Hepatocyte (in vitro differentiated cells): ENCODE data around the gene FOSL1. TPM values are rescaled to one million over a fixed set of nuclear protein-coding genes. Genes with fewer than 3 reads are reported as not detected.

Experiments
- DNase-seq: peaks from one replicate; pipeline ENCODE4 v3.0.0-alpha.2; 2016; ENCODE audit warnings: low spot score
- H2AFZ ChIP-seq: fragments of 200-600 bp; sonication (generic); 2 replicates; pipeline ENCODE4 v1.6.0; 2016; ENCODE audit warnings: antibody characterized with exemption, mild to moderate bottlenecking
- H3K27ac ChIP-seq: fragments of 200-600 bp; sonication (generic); 2 replicates; pipeline ENCODE4 v1.5.1; 2016; ENCODE audit warnings: mild to moderate bottlenecking
- H3K27me3 ChIP-seq: fragments of 200-600 bp; sonication (generic); 2 replicates; pipeline ENCODE4 v1.6.1; 2016
- H3K36me3 ChIP-seq: fragments of 200-600 bp; sonication (generic); replicated peaks from 2 replicates; pipeline ENCODE4 v1.5.1; 2016; ENCODE audit warnings: low read depth; ENCODE audit not compliant: insufficient read depth
- H3K4me1 ChIP-seq: fragments of 200-600 bp; sonication (generic); 2 replicates; pipeline ENCODE4 v1.5.1; 2016; ENCODE audit warnings: mild to moderate bottlenecking, moderate library complexity; ENCODE audit not compliant: insufficient read depth
- H3K4me2 ChIP-seq: fragments of 200-600 bp; sonication (generic); 2 replicates; pipeline ENCODE4 v1.6.0; 2016
- H3K4me3 ChIP-seq: fragments of 200-600 bp; sonication (generic); 2 replicates; pipeline ENCODE4 v1.5.1; 2016; ENCODE audit warnings: mild to moderate bottlenecking
- H3K79me2 ChIP-seq: fragments of 200-600 bp; sonication (generic); 2 replicates; pipeline ENCODE4 v1.6.0; 2017; ENCODE audit warnings: mild to moderate bottlenecking
- H3K9me2 ChIP-seq: fragments of 200-600 bp; sonication (generic); replicated peaks from 2 replicates; pipeline ENCODE4 v1.6.0; 2017; ENCODE audit warnings: mild to moderate bottlenecking; ENCODE audit not compliant: insufficient read depth
- H3K9me3 ChIP-seq: fragments of 200-600 bp; sonication (generic); 2 replicates; pipeline ENCODE4 v1.5.1; 2016; ENCODE audit warnings: low read depth, mild to moderate bottlenecking
- H4K20me1 ChIP-seq: fragments of 200-600 bp; sonication (generic); 2 replicates; pipeline ENCODE4 v1.6.0; 2016; ENCODE audit warnings: mild to moderate bottlenecking; ENCODE audit not compliant: insufficient read depth, poor library complexity, severe bottlenecking
- EZH2 ChIP-seq: fragments of 200-600 bp; sonication (generic); IDR thresholded peaks from 2 replicates; pipeline ENCODE4 v1.6.1; 2016; ENCODE audit warnings: antibody characterized with exemption, mild to moderate bottlenecking, borderline replicate concordance
- EZH2phosphoT487 ChIP-seq: fragments of 200-600 bp; sonication (generic); IDR thresholded peaks from one replicate; pipeline ENCODE4 v1.6.1; 2018; ENCODE audit warnings: antibody characterized with exemption, mild to moderate bottlenecking, low read depth, moderate library complexity; ENCODE audit not compliant: unreplicated experiment, severe bottlenecking
- WGBS: methylation state at CpG from one replicate; pipeline ENCODE4 v1.1.6; 2016; ENCODE audit warnings: low lambda C conversion rate; ENCODE audit errors: missing lambda C conversion rate; 5-methylcytosine and 5-hydroxymethylcytosine counted together
- polyA plus RNA-seq: library from polyadenylated mRNA; unstranded; fragments of >200 nt; fragmentation: Nextera tagmentation; extraction: Ambion mirVana; gene quantifications from 2 replicates; pipeline ENCODE4 v1.2.1, GENCODE V29; 2016
- total RNA-seq: library from RNA; depleted of rRNA; stranded (reverse); fragments of >200 nt; gene quantifications from 2 replicates; pipeline ENCODE4 v1.2.3, GENCODE V29; 2014
- TF ChIP-seq, protein P1 (sequence below): fragments of 200-600 bp; sonication (generic); IDR thresholded peaks from 2 replicates; pipeline ENCODE4 v1.5.1; 2016; ENCODE audit warnings: antibody characterized with exemption, mild to moderate bottlenecking; ENCODE audit not compliant: poor library complexity

The FOSL1 gene
- total and polyA plus RNA-seq, 2 experiments from 2014 or later = 4.5 to 16.5 TPM

DNA sequence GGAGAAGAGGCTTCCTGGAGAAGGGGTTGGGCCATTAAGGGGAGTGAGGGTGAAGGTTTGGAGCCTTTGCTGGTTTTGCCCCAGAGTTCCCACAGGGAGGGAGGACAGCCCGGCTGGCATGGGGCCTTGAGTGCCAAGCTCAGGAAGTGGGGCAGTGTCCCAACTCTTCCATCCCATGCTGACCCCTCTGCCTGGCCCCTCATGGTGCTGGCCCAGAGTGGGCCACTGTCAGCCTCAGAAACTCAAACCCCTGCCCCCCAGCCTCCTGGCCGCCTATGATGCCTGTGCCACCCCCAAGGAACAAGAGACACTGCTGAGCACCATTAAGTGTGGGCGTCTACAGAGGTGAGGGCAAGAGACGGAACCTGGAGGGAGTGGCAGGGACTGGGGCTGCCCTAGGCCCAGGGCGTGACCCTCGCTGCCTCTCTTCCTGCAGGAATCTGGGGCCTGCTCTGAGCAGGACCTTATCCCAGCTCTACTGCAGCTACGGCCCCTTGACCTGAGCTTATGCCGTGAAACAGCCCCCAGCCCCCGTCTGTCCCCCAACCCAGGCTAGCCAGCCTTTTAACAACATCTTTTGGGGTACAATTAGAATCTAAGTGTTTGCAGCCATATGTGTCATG lies 34.5 kb downstream of the FOSL1 start:
- H3K4me3 ChIP-seq = no peak overlapping the region
- H3K4me2 ChIP-seq = no peak overlapping the region
- peaks cover 9% of the 10 kb centered on the region for H3K4me1 ChIP-seq
- no peak overlapping the region for H3K27ac ChIP-seq
- no peak for DNase-seq
- no peaks in the 10 kb centered on the region for H4K20me1 ChIP-seq
- TF ChIP-seq EZH2 = no peak
- TF ChIP-seq, protein P1, sequence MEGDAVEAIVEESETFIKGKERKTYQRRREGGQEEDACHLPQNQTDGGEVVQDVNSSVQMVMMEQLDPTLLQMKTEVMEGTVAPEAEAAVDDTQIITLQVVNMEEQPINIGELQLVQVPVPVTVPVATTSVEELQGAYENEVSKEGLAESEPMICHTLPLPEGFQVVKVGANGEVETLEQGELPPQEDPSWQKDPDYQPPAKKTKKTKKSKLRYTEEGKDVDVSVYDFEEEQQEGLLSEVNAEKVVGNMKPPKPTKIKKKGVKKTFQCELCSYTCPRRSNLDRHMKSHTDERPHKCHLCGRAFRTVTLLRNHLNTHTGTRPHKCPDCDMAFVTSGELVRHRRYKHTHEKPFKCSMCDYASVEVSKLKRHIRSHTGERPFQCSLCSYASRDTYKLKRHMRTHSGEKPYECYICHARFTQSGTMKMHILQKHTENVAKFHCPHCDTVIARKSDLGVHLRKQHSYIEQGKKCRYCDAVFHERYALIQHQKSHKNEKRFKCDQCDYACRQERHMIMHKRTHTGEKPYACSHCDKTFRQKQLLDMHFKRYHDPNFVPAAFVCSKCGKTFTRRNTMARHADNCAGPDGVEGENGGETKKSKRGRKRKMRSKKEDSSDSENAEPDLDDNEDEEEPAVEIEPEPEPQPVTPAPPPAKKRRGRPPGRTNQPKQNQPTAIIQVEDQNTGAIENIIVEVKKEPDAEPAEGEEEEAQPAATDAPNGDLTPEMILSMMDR = no peak
- TF ChIP-seq EZH2phosphoT487 = no peak
- WGBS = 95% methylated on average over 9 of the region's 9 CpGs
- H2AFZ ChIP-seq = no peak overlapping the region
- H3K9me3 ChIP-seq = no peaks in the 10 kb centered on the region
- H3K27me3 ChIP-seq = no peaks in the 10 kb centered on the region
- no peaks in the 10 kb centered on the region for H3K36me3 ChIP-seq
- H3K9me2 ChIP-seq = no peaks in the 10 kb centered on the region
- peaks cover 21% of the 10 kb centered on the region for H3K79me2 ChIP-seq

- H3K4me1 ChIP-seq = peaks cover 9% of the 10 kb centered on the region
- H3K4me2 ChIP-seq = no peak overlapping the region
- H3K27me3 ChIP-seq = no peaks in the 10 kb centered on the region
- no peak for TF ChIP-seq EZH2
- TF ChIP-seq, protein P1 = no peak
- no peak for TF ChIP-seq EZH2phosphoT487
- DNase-seq = no peak
- no peaks in the 10 kb centered on the region for H4K20me1 ChIP-seq
- H3K27ac ChIP-seq = no peak overlapping the region
- no peak overlapping the region for H3K4me3 ChIP-seq
- no peak overlapping the region for H2AFZ ChIP-seq
- no peaks in the 10 kb centered on the region for H3K9me2 ChIP-seq
- 91% methylated on average over 18 of the region's 18 CpGs for WGBS
- H3K9me3 ChIP-seq = no peaks in the 10 kb centered on the region
- peaks cover 21% of the 10 kb centered on the region for H3K79me2 ChIP-seq
- H3K36me3 ChIP-seq = no peaks in the 10 kb centered on the region
Observed at GRCh38 chr11:65864706-65865471, 35.3 kb downstream of the FOSL1 start.

- no peaks in the 10 kb centered on the region for H3K27me3 ChIP-seq
- H3K27ac ChIP-seq = no peak overlapping the region
- no peaks in the 10 kb centered on the region for H4K20me1 ChIP-seq
- no peaks in the 10 kb centered on the region for H3K9me3 ChIP-seq
- no peak overlapping the region for H2AFZ ChIP-seq
- H3K4me3 ChIP-seq = no peak overlapping the region
- no peaks in the 10 kb centered on the region for H3K36me3 ChIP-seq
- no peak for DNase-seq
- peaks cover 21% of the 10 kb centered on the region for H3K79me2 ChIP-seq
- WGBS = 87% methylated on average over 12 of the region's 12 CpGs
- no peaks in the 10 kb centered on the region for H3K9me2 ChIP-seq
- H3K4me1 ChIP-seq = peaks cover 9% of the 10 kb centered on the region
- no peak overlapping the region for H3K4me2 ChIP-seq
- TF ChIP-seq EZH2 (no peak), EZH2phosphoT487 (no peak)
- TF ChIP-seq, protein P1 = no peak
Observed at GRCh38 chr11:65863889-65864705, 36.1 kb downstream of the FOSL1 start.
